Subcutaneous adipose tissue (tissue), 4 donors: ENCODE measurements around the gene PHF19. TPM values are rescaled to one million over a fixed set of nuclear protein-coding genes. Genes with fewer than 3 reads are reported as not detected.

Experiments used
- CTCF ChIP-seq: fragments of 450-650 bp; IDR thresholded peaks from one replicate; pipeline ENCODE4 v1.5.1; 2016; ENCODE audit warnings: low read depth, mild to moderate bottlenecking, control low read depth, antibody characterized with exemption, moderate library complexity
- total RNA-seq, 4 donors: library from RNA; depleted of rRNA; stranded (reverse); fragments of >200 nt; gene quantifications; one replicate each; pipeline ENCODE4 v1.1.0, GENCODE V29; 2016

The PHF19 gene
- total RNA-seq, 4 donors from 2014 or later = 11.6 to 36.7 (median 17.3) TPM

- no peak for TF ChIP-seq CTCF
Observed at GRCh38 chr9:120916588-120916987, 39.6 kb upstream of the PHF19 start.

GRCh38 chr9:120915854-120916470, 39.0 kb upstream of the PHF19 start:
- TF ChIP-seq CTCF = no peak

- no peak for TF ChIP-seq CTCF
Observed at GRCh38 chr9:120914953-120915352, 38.0 kb upstream of the PHF19 start.

- TF ChIP-seq CTCF = no peak
Observed at GRCh38 chr9:120914396-120914795, 37.4 kb upstream of the PHF19 start.

- TF ChIP-seq CTCF = no peak
Observed at GRCh38 chr9:120913647-120914264, 36.8 kb upstream of the PHF19 start.

GRCh38 chr9:120912958-120913646, 36.1 kb upstream of the PHF19 start:
- TF ChIP-seq CTCF = no peak

- no peak for TF ChIP-seq CTCF
Observed at GRCh38 chr9:120911295-120911837, 34.4 kb upstream of the PHF19 start.
